WTC11 (cell line): ENCODE measurements around the gene MYL7. TPM values are rescaled to one million over a fixed set of nuclear protein-coding genes. Genes with fewer than 3 reads are reported as not detected.

ENCODE experiments used
- ATAC-seq: fragments of 200-7000 bp; cut with Tn5 transposase; 2 replicates; pipeline ENCODE4 v1.10.0; 2021; ENCODE audit warnings: mild to moderate bottlenecking, moderate library complexity
- CTCF ChIA-PET: fragments of 300-600 bp; sonication (Branson Sonifier 250); formaldehyde crosslinking; loops from one replicate; lab custom pipeline; 2021; ENCODE audit warnings: antibody characterized with exemption; lab: Charles Lee
- POLR2A ChIA-PET: fragments of 350-600 bp; sonication (Branson Sonifier 250); formaldehyde crosslinking; loops from one replicate; lab custom pipeline; 2021; ENCODE audit warnings: antibody characterized with exemption; lab: Charles Lee
- DNase-seq: peaks from one replicate; pipeline ENCODE4 v3.0.0; 2021; ENCODE audit warnings: low spot score
- H3K27ac Mint-ChIP-seq: 2 replicates; pipeline ENCODE4 v1.8.0; 2021; ENCODE audit warnings: mixed read lengths
- H3K27me3 Mint-ChIP-seq: 2 replicates; pipeline ENCODE4 v1.8.0; 2021; ENCODE audit warnings: low read depth, mild to moderate bottlenecking, moderate library complexity, mixed read lengths
- H3K36me3 Mint-ChIP-seq: 2 replicates; pipeline ENCODE4 v1.8.0; 2021; ENCODE audit warnings: mixed read lengths
- H3K4me1 Mint-ChIP-seq: 2 replicates; pipeline ENCODE4 v1.8.0; 2022; ENCODE audit warnings: mixed read lengths
- H3K4me3 Mint-ChIP-seq: 2 replicates; pipeline ENCODE4 v1.8.0; 2021; ENCODE audit warnings: mild to moderate bottlenecking, moderate library complexity, mixed read lengths
- H3K9me3 Mint-ChIP-seq: 2 replicates; pipeline ENCODE4 v1.8.0; 2021; ENCODE audit warnings: mixed read lengths
- ATF1 ChIP-seq: sonication (generic); formaldehyde crosslinking; IDR thresholded peaks from 2 replicates; pipeline ENCODE4 v1.8.1; 2023; ENCODE audit warnings: mild to moderate bottlenecking, moderate library complexity, missing genetic modification reagents
- ATF6 ChIP-seq: sonication (generic); formaldehyde crosslinking; IDR thresholded peaks from 2 replicates; pipeline ENCODE4 v1.8.1; 2023; ENCODE audit warnings: mild to moderate bottlenecking, missing genetic modification reagents
- CBFB ChIP-seq: sonication (generic); formaldehyde crosslinking; IDR thresholded peaks from 2 replicates; pipeline ENCODE4 v1.8.1; 2022; ENCODE audit warnings: mild to moderate bottlenecking, low read depth, missing genetic modification reagents
- CREM ChIP-seq: sonication (generic); formaldehyde crosslinking; IDR thresholded peaks from 2 replicates; pipeline ENCODE4 v1.8.1; 2022; ENCODE audit warnings: mild to moderate bottlenecking, missing genetic modification reagents, moderate library complexity
- CTCF ChIP-seq: fragments of 200-600 bp; IDR thresholded peaks from 2 replicates; pipeline ENCODE4 v1.8.0; 2022; ENCODE audit warnings: antibody characterized with exemption
- ELF4 ChIP-seq: sonication (generic); formaldehyde crosslinking; IDR thresholded peaks from 2 replicates; pipeline ENCODE4 v1.8.1; 2022; ENCODE audit warnings: low read depth, mild to moderate bottlenecking, moderate library complexity, missing genetic modification reagents
- IRF1 ChIP-seq: sonication (generic); formaldehyde crosslinking; IDR thresholded peaks from 2 replicates; pipeline ENCODE4 v1.8.0; 2023; ENCODE audit warnings: missing genetic modification reagents
- KAT7 ChIP-seq: sonication (generic); formaldehyde crosslinking; IDR thresholded peaks from 2 replicates; pipeline ENCODE4 v1.8.1; 2023; ENCODE audit warnings: missing genetic modification reagents, mild to moderate bottlenecking, borderline replicate concordance
- NFATC4 ChIP-seq: fragments of 250-450 bp; sonication (Bioruptor Pico); IDR thresholded peaks from 2 replicates; pipeline ENCODE4 v1.9.0; 2021; ENCODE audit warnings: mild to moderate bottlenecking
- PRDM15 ChIP-seq: sonication (generic); formaldehyde crosslinking; IDR thresholded peaks from 2 replicates; pipeline ENCODE4 v1.8.0; 2022; ENCODE audit warnings: missing genetic modification reagents
- PREB ChIP-seq: sonication (generic); formaldehyde crosslinking; IDR thresholded peaks from 2 replicates; pipeline ENCODE4 v1.8.1; 2022; ENCODE audit warnings: mild to moderate bottlenecking, missing genetic modification reagents, moderate library complexity, borderline replicate concordance
- RELA ChIP-seq: sonication (generic); formaldehyde crosslinking; IDR thresholded peaks from 2 replicates; pipeline ENCODE4 v1.8.1; 2022; ENCODE audit warnings: missing genetic modification reagents, mild to moderate bottlenecking, borderline replicate concordance
- SMAD4 ChIP-seq: sonication (generic); formaldehyde crosslinking; IDR thresholded peaks from 2 replicates; pipeline ENCODE4 v1.8.0; 2022; ENCODE audit warnings: mild to moderate bottlenecking, missing genetic modification reagents
- STAT6 ChIP-seq: sonication (generic); formaldehyde crosslinking; conservative IDR thresholded peaks from 2 replicates; pipeline ENCODE4 v1.8.1; 2023; ENCODE audit warnings: mild to moderate bottlenecking, low read depth, missing genetic modification reagents, moderate library complexity
- TP53 ChIP-seq: sonication (generic); formaldehyde crosslinking; IDR thresholded peaks from 2 replicates; pipeline ENCODE4 v1.8.1; 2023; ENCODE audit warnings: mild to moderate bottlenecking, missing genetic modification reagents
- ZBTB43 ChIP-seq: sonication (generic); formaldehyde crosslinking; IDR thresholded peaks from 2 replicates; pipeline ENCODE4 v1.8.1; 2023; ENCODE audit warnings: mild to moderate bottlenecking, missing genetic modification reagents
- ZMAT4 ChIP-seq: fragments of 250-450 bp; sonication (Bioruptor Pico); IDR thresholded peaks from 2 replicates; pipeline ENCODE4 v1.9.0; 2021; ENCODE audit warnings: mild to moderate bottlenecking
- ZNF416 ChIP-seq: fragments of 250-450 bp; sonication (Bioruptor Pico); IDR thresholded peaks from 2 replicates; pipeline ENCODE4 v1.9.0; 2021; ENCODE audit warnings: mild to moderate bottlenecking, inconsistent platforms
- ZNF423 ChIP-seq: fragments of 250-450 bp; sonication (Bioruptor Pico); IDR thresholded peaks from 2 replicates; pipeline ENCODE4 v2.1.2; 2022; ENCODE audit warnings: mild to moderate bottlenecking, moderate library complexity
- ZNF425 ChIP-seq: fragments of 250-450 bp; sonication (Bioruptor Pico); conservative IDR thresholded peaks from 2 replicates; pipeline ENCODE4 v1.9.0; 2021; ENCODE audit warnings: mild to moderate bottlenecking
- total RNA-seq: library from RNA; stranded (reverse); gene quantifications from 3 replicates; pipeline ENCODE4 v1.2.3, GENCODE V29; 2021

MYL7 gene
- total RNA-seq, 1 experiment from 2014 or later, result 0.90 TPM

- TF ChIP-seq ZNF416 (CRISPR knock-in tag), result no peak
- TF ChIP-seq PREB (CRISPR knock-in tag), result no peak
- no peak for TF ChIP-seq SMAD4 (CRISPR knock-in tag)
- TF ChIP-seq ATF6, result no peak
- no peak for TF ChIP-seq KAT7 (CRISPR knock-in tag)
- no peak for TF ChIP-seq PRDM15
- TF ChIP-seq ZMAT4 (CRISPR knock-in tag), result no peak
- no peak for TF ChIP-seq RELA
- TF ChIP-seq STAT6 (CRISPR knock-in tag), result no peak
- TF ChIP-seq TP53 (CRISPR knock-in tag), result no peak
- TF ChIP-seq ZBTB43 (CRISPR knock-in tag), result no peak
- no peak for TF ChIP-seq NFATC4
- no peak for TF ChIP-seq IRF1 (CRISPR knock-in tag)
- TF ChIP-seq CBFB (CRISPR knock-in tag), result no peak
- no peak for TF ChIP-seq CREM (CRISPR knock-in tag)
- TF ChIP-seq ZNF423, result no peak
- no peak for TF ChIP-seq ELF4 (CRISPR knock-in tag)
- no peak for TF ChIP-seq ATF1
- TF ChIP-seq CTCF, result no peak
- no peak for TF ChIP-seq ZNF425
Measured at GRCh38 chr7:44150466-44150832, 9.3 kb upstream of the MYL7 start.

More at GRCh38 chr7:44150466-44150832, 9.3 kb upstream of the MYL7 start:
- Mint-ChIP-seq H3K36me3 (no peaks in the 10 kb centered on the region), H3K9me3 (no peaks in the 10 kb centered on the region), H3K27ac (no peak overlapping the region), H3K27me3 (peaks cover 17% of the 10 kb centered on the region), H3K4me1 (peaks cover 16% of the 10 kb centered on the region), H3K4me3 (no peak overlapping the region)
- no peak for ATAC-seq
- no peak for DNase-seq
- ChIA-PET POLR2A (no interaction called here), CTCF (interaction anchor here (1.4 kb wide), 1 partner anchor 78 kb away, joined by 4 read pairs; no protein-coding TSS in a partner anchor)
